SH-SY5Y (cell line): ENCODE measurements around the gene CDH20.

Experiments
- GATA2 ChIP-seq: IDR thresholded peaks from 2 replicates; pipeline ENCODE4 v1.6.1; 2011; ENCODE audit warnings: mild to moderate bottlenecking, low read depth, low read length
- GATA3 ChIP-seq: IDR thresholded peaks from 2 replicates; pipeline ENCODE4 v1.6.1; 2011; ENCODE audit warnings: low read depth, mild to moderate bottlenecking, low read length, moderate library complexity

DNA sequence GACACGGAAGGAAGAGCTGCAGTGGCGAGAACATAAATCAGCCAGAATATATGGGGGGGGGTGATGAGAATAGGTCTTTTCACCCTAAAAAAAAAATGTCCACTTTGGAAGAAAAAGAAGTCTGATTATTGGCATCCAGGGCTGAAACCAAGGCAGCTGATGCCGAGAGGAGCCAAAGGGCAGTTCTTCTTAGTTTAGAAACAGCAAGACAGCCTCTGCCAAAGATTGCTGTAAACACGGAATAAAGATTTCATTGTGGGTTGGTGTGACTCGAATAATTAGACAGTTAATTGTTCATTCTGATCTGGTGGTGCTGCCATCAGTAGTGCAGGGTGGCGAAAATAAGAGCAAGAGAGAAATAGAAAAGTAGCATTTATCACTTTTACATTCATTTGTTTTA lies 3.5 kb downstream of the CDH20 start:
- TF ChIP-seq GATA2 (no peak), GATA3 (no peak)
